Measurements from ENCODE around the gene ATP2A1. TPM values are rescaled to one million over a fixed set of nuclear protein-coding genes. Genes with fewer than 3 reads are reported as not detected.

ATP2A1 gene
- total and polyA plus RNA-seq, 2 of the 13 experiments (the other 11 are each of a cell fraction or from before 2014, with no cell fraction given) = 3.2 to 12.5 TPM

DNA sequence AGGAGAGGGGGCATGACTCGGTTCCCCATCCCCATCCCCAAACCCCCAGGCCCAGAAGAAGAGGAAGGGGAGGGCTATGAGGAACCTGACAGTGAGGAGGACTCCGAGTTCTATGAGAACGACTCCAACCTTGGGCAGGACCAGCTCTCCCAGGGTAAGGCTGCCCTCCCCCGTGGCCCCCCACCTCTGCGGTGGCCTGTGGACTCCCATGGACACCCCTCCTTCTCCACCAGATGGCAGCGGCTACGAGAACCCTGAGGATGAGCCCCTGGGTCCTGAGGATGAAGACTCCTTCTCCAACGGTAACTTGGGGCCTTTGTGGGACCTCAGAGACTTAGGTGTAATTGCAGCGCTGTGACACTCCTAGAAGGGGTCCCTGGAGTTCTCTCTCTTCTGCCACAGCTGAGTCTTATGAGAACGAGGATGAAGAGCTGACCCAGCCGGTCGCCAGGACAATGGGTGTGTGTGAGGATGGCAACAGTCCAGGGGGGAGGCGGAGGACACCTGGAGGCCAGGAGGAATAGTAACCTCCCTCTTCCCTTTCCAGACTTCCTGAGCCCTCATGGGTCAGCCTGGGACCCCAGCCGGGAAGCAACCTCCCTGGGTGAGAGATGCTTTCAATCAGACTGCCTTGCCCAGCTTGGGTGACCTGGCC, 59.1 kb downstream of the ATP2A1 start (continued):
- TF ChIP-seq ZNF574 (CRISPR knock-in tag; IDR thresholded peaks at IDR 0.05) (peak; percentile 83), ZNF121 (CRISPR knock-in tag; IDR thresholded peaks at IDR 0.05) (0 out of 2 replicates have a peak, but pooled peaks have one; percentile 12), RXRB (CRISPR knock-in tag; IDR thresholded peaks at IDR 0.05; ENCODE audit: borderline replicate concordance) (0 out of 2 replicates have a peak, but pooled peaks have one; percentile 21), ZNF414 (CRISPR knock-in tag; IDR thresholded peaks at IDR 0.05) (no peak)
- TF ChIP-seq, protein P1, sequence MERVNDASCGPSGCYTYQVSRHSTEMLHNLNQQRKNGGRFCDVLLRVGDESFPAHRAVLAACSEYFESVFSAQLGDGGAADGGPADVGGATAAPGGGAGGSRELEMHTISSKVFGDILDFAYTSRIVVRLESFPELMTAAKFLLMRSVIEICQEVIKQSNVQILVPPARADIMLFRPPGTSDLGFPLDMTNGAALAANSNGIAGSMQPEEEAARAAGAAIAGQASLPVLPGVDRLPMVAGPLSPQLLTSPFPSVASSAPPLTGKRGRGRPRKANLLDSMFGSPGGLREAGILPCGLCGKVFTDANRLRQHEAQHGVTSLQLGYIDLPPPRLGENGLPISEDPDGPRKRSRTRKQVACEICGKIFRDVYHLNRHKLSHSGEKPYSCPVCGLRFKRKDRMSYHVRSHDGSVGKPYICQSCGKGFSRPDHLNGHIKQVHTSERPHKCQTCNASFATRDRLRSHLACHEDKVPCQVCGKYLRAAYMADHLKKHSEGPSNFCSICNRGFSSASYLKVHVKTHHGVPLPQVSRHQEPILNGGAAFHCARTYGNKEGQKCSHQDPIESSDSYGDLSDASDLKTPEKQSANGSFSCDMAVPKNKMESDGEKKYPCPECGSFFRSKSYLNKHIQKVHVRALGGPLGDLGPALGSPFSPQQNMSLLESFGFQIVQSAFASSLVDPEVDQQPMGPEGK (CRISPR knock-in tag; IDR thresholded peaks at IDR 0.05) = peak; percentile 84

GRCh38 chr16:28938721-28939120, 60.4 kb downstream of the ATP2A1 start:
- CTCF ChIA-PET (ENCODE audit: low intra/inter-chr PET ratio, low total read pairs) = no interaction called here
- FAIRE-seq (no peak), ATAC-seq (no peak), DNase-seq (ENCODE audit: low spot score) (no peak)
- intact Hi-C loops (cut with micrococcal nuclease; ENCODE audit: unreplicated experiment) (loop anchor here (5.0 kb wide), 1 partner anchor 116 kb away; the partner anchor contains the start of gene ATXN2L), in situ Hi-C loops (cut with HindIII; ENCODE audit: extremely low pct_ligation_motif_present, low pct_unique_long_range_greater_than_20kb) (loop anchor here (5.0 kb wide), 1 partner anchor 71 kb away; no protein-coding TSS in a partner anchor)
- Histone ChIP-seq H3K27ac (ENCODE audit: extremely low read length, insufficient read depth, low read length) (no peak overlapping the region), H3K9me3 (ENCODE audit: low read length) (no peaks in the 10 kb centered on the region), H3K36me3 (replicated peaks in 1 of 2; ENCODE audit: control insufficient read depth in 1 of 2, insufficient read depth in 2 of 2, low read length in 2 of 2) (no peaks in the 10 kb centered on the region), H3K4me3 (replicated peaks in 1 of 3; ENCODE audit: insufficient read depth in 1 of 3, low read depth in 2 of 3, low read length in 3 of 3) (no peak overlapping the region), H2AFZ (ENCODE audit: low read length) (no peak overlapping the region), H3K79me2 (ENCODE audit: insufficient read depth, low read length) (no peaks in the 10 kb centered on the region), H4K20me1 (ENCODE audit: insufficient read depth, low read length) (no peaks in the 10 kb centered on the region), H3K4me2 (ENCODE audit: low read depth, low read length) (no peak overlapping the region), H3K4me1 (ENCODE audit: insufficient read depth, low read length) (peaks cover 46% of the 10 kb centered on the region), H3K27me3 (ENCODE audit: control insufficient read depth in 1 of 2, insufficient read depth in 2 of 2, low read length in 2 of 2) (no peaks in the 10 kb centered on the region), H3K9ac (ENCODE audit: insufficient read depth, low read depth, low read length) (no peak overlapping the region)
- BruUV-seq (replicated peaks) = no TSS peak
- TF ChIP-seq KDM3A (CRISPR knock-in tag; IDR thresholded peaks at IDR 0.05; ENCODE audit: low read depth) (no peak), ZSCAN12 (CRISPR knock-in tag; IDR thresholded peaks at IDR 0.05) (no peak), E2F5 (CRISPR knock-in tag; conservative IDR thresholded peaks at IDR 0.05) (no peak), MNT (IDR thresholded peaks at IDR 0.05) (no peak), ZNF496 (CRISPR knock-in tag; IDR thresholded peaks at IDR 0.05; ENCODE audit: insufficient replicate concordance) (no peak), NFE2L1 (CRISPR knock-in tag; IDR thresholded peaks at IDR 0.05; ENCODE audit: borderline replicate concordance) (no peak), TBX3 (IDR thresholded peaks at IDR 0.05; ENCODE audit: borderline replicate concordance) (no peak)
- WGBS (ENCODE audit: low lambda C conversion rate) = 83% methylated on average over 5 of the region's 7 CpGs
- POLR2A ChIA-PET = interaction anchor here (1.0 to 3.9 kb wide), 2 partner anchors 14 to 75 kb away, joined by 3 to 37 read pairs; partner anchors contain the start of genes RABEP2 and SH2B1

All from HepG2 (cell line).